ENCODE results near the gene PLCG2.
"Not testable (repeated sequence)": the region's sequence is repeated elsewhere in the genome, so short reads cannot be mapped to it uniquely, and the experiment has no call there.

PLCG2 gene

DNA sequence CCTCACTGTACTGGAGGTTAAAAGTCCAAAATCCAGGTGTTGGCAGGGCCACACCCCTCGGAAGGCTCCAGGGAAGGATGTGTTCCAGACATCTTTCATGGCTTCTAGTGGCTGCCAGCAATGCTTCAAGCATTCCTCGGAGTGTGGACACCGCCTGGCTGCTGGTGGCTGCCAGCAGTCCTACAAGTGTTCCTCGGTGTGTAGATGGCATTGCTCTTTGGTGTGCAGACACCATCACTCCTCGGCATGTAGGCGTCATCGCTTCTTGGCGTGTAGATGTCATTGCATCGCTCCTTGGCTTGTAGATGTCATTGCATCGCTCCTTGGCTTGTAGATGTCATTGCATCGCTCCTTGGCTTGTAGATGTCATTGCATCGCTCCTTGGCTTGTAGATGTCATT, 98.4 kb downstream of the PLCG2 start:
- DNase-seq (ENCODE audit: low read depth in 2 of 2): not testable (repeated sequence)

DNA sequence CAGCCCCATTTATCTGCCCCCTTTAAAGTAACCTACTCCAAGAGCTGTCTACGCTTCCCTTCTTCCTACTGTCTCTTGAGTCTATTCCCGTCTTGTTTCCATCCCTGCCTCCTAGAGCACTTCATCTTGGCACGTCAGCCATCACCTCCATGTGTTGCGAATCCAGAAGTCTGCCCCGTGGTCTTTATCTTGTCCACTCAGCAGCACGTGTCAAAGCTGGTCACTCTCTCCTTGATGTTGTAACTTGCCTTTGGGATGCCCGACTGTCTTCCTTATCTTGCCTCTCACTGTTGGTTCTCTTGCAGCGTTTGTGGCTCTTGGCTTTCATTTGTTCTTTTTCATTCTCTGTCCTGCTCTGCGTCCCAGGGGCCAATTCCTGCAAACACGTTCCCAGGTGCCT, 99.4 kb downstream of the PLCG2 start:
- DNase-seq (ENCODE audit: low read depth in 2 of 2): no peak

DNA sequence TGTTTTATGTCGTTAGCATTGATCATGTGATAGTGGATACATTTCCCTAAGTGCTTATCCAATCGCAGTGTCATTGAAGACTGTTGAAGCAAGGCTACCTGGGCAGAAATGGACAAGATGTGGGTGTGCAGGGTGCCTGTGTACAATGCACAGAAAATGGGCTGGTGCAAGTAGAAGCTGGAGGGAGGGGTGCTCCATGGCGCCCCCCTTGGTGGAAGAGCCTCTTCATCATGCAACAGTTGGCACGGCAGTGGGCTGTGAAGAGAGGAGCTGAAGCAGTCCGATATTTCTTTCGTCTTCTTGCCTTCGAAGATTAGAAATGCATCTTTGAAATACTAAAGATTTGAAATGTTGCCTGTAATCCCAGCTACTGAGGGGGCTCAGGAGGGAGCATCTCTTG, 100.5 kb downstream of the PLCG2 start:
- DNase-seq (ENCODE audit: low read depth in 2 of 2): no peak

DNA sequence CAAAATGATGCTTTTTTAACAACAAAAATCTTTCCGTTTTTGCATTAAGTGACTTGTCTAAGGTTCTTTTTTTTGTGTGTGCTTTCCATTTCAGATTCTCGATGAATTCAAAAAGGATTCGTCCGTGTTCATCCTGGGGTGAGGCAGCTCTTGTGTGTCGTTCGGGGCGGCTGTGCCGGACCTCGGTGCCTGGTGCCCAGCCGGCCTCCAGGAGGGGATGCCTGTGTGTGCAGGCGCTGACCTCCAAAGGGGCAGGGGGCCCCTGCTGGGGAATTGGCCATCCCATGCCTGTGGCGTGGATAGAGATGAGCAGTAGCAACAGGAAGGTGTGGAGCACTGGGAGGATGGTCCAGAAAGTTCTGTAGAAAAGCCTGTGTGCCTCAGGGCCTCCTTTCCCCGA, 101.7 kb downstream of the PLCG2 start:
- DNase-seq (ENCODE audit: low read depth in 2 of 2): no peak

DNA sequence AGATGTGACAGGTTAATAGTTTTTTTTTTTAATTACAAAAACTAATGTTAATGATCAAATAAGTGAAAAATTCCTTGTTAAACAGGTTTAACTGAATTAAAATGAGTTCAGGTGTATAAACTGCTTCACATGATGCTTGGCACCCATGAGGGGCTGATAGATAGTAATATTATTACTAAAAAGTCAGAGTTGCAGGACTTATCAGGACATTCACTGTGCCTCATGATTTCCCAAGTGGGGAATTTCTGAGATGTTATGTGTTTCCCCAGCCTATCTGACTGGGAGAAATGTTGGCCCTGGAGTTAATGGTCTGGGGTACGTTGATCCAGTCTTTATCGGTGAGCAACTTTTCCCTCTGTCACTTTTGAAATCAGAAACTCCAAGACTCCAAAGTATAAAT, 102.1 kb downstream of the PLCG2 start:
- DNase-seq (ENCODE audit: low read depth in 2 of 2): no peak

DNA sequence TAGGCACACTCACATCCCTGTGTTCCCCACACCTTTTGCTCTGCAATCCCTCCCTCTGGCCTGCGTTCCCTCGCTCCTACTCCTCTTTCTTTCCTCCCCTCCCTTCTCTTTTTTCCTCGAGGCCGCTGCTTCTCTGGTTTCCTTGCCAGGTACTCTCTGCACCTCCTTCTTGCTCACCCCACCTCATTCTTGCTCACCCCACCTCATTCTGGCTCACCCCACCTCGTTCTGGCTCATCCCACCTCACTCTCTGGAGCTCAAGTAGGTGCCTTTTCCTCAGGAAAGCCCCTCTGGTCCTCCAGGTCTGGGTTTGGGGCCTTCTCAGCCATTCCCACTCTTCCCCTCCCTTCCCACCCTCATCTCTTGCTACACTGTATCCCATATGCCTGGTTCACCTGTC, 103.5 kb downstream of the PLCG2 start:
- no peak for DNase-seq (ENCODE audit: low read depth in 2 of 2)

DNA sequence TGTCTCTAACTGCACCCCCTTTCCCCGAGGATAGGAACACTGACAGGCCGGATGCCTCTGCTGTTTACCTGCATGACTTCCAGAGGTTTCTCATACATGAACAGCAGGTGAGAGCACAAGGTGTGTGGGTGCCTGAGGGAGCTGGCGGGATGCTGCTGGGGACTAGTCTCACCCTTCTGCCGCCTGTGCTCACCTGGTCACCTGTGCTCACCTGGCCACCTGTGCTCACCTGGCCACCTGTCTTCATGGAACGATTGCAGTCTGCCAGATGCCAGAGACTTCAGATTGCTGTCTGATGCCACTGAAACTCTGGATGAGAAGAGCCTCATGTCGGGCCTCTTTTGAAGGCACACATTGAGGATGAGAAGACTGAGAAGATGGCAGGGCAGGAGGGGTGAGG, 104.1 kb downstream of the PLCG2 start:
- DNase-seq (ENCODE audit: low read depth in 2 of 2): no peak

DNA sequence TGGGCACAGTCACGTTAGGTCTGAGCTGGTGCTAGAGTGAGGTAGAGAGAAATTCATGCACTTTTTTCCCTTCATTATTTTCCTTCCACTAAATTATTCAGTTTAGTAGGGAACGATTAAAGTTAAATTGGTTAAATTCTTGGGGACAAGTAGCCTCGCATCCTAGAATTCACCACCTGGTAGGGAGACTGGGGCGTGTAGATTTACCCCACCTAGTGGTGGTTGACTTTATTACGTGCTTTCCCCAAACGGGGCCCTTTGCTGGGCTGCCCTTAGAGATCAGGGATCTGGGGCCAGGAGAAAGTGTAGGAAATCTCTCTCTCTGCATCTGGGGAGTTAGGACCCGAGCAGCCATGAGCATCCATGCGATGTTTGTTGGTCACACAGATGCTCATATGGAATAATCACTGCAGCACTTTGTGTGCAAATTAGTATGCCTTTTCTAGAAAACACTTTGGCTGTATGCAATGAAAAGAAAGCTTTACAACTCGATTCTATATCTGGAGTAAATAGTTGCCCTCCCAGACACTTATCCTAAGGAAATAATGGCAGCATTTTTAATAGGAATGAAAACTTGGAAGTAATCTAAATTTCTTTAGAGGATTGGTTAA, 107.0 kb downstream of the PLCG2 start:
- no peak for DNase-seq (ENCODE audit: low read depth in 2 of 2)

DNA sequence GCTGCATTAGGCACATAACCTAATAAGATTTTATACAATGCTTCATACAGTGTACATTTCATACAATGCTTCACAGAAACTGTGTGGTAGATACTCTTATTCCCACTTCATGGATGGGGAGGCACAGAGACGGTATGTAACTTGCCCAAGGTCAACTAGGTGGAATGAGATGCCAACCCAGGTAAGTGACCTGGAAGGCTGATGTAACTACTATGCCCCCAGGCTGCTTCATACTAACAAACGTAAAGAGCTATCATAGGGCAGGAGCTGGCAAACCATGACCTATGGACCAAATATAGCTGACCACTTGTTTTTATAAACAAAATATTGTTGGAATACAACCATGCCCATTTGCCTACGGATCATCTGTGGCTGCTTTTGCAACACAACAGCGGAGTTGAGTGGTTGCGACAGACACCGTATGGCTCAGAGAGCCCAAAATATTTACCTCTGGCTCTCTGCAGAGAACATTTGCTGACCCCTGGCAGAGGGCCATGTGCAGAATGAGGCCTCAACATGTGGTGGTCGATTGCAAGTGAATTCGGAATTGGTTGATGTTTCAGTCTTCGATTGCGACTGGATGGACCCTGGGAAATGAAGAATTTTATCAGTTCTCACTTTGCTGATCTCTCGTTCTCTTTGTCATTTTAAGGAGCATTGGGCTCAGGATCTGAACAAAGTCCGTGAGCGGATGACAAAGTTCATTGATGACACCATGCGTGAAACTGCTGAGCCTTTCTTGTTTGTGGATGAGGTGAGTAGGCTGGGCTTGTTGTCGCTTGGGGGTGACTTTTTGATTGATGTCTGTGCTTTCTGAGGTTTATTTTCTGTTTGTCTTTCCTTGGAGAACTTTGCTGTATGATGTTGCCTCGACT, 109.7 kb downstream of the PLCG2 start:
- DNase-seq (ENCODE audit: low read depth in 2 of 2): no peak

DNA sequence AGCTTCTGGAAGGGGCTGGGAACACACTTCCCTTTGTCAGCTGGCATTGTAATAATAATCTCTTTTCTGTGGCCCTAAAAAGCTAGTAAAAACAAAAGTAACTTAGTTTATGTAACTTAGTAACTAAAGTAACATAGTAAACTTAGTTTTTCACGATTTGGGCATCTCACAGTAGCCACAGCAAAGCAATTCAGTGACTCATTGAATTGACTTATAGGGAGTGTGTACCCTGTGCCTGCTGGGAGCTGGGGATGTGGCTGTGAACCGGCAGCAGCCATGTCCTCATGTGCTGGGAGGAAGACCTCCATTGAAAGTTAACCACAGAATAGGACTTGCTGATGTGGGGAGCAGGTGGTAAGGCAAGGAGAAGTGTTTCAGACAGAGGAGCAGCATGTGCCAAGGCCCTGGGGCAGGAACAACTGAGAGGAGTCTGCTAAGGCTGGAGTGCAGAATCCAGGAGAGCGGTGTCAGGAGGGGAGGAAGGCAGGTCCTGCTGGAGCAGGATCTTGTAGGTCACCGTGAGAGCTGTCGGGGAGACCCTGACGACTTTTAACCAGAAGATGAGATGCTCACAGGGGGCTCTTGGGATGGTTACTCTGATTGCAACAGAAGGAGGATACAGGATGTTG, 112.8 kb downstream of the PLCG2 start:
- DNase-seq (ENCODE audit: low read depth in 2 of 2): no peak

DNA sequence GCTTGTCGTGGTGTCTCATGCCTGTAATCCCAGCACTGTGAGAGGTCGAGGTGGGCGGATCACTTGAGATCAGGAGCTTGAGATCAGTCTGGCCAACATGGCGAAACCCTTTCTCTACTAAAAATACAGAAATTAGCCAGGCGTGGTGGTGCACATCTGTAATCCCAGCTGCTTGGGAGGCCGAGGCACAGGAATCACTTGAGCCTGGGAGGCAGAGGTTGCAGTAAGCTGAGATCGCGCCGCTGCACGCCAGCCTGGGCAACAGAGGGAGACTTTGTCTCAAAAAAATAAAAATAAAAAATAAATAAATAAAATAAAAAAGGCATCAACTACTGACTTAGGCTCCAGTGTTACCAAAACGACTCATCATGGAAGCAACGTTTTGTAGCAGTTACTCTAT, 115.5 kb downstream of the PLCG2 start:
- no peak for DNase-seq (ENCODE audit: low read depth in 2 of 2)

DNA sequence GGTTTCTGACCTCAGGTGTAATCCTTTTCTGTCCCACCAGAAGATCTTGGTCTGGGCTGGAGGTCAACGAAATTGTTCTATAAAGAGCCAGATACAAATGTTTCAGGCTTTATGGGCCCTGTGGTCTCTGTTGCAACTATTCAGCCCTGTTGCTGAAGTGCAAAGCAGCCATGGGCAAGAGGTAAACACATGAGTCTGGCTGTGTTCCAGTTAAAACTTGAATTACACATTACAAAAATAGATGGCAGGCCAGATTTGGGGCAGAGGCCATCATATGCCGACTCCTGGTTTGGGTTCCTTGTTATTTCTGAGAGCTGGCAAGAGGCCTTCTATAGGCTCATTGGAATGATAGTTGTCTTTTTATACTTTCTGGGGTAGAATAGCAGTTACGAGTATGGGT, 117.8 kb downstream of the PLCG2 start:
- no peak for DNase-seq (ENCODE audit: low read depth in 2 of 2)

DNA sequence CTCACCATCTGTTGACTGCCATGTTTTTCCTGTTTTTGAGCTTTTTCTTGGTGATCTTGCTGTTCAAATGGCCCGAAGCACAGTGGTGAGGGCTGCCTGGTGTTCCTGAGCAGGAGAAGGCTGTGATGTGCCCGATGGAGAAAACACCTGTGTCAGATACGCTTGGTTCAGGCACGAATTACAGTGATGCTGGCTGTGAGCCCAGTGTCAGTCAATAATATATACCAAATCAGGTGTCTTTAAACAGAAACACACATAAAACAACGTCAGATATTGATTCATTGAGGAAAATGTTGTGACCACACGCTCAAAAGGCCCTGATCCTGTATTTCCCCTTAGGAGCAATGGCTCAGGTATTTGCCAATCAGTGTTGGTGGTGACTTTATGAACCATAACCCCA, 120.5 kb downstream of the PLCG2 start:
- no peak for DNase-seq (ENCODE audit: low read depth in 2 of 2)

DNA sequence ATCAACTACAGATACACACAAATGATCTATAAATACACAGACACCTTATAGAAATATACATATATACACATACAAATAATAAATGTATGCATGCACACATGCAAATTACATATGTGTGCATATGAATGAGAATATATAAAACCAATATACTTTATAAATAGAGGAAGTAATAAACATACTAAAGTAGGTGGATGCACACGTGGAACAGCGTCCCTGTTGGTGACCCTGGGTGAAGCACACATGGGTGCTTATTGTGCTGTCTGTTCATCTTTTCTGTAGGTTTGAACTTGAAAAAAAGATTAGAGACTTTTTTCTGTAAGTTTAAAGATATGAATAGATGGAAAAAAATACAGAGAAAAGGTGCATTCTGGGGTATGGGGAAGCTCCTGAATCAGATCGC, 120.9 kb downstream of the PLCG2 start:
- no peak for DNase-seq (ENCODE audit: low read depth in 2 of 2)

DNA sequence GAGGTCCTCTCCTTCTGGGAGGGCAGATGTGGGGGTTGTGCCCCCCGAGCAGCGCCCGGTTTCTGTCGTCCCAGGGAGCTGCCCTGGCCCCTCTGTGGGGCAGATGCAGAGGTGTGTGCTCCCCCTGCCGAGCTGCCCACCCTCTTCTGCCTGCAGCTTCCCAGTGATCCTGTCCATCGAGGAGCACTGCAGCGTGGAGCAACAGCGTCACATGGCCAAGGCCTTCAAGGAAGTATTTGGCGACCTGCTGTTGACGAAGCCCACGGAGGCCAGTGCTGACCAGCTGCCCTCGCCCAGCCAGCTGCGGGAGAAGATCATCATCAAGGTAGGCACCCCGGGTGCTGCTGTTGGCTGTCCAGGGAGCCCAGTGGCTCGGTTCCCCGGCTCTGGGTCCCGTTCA, 121.4 kb downstream of the PLCG2 start:
- no peak for DNase-seq (ENCODE audit: low read depth in 2 of 2)

DNA sequence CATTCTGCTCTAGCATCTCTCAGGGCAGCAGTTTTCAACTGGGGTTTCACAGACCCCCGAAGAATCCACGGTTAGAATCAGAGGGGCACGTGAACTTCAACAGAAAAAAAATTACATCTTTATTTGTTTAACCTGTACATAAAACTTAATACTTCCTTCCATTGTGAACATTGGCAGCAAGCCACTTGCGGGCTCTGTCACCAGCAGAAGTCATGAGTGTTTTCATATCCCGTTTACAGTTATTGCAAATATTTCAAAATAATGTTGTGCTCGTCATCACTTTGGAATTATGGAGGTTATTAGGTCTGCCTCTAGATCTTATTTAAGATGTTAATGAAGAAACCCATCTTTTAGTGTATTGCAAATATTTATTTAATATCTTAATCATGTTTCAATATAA, 122.4 kb downstream of the PLCG2 start:
- DNase-seq (ENCODE audit: low read depth in 2 of 2): no peak

DNA sequence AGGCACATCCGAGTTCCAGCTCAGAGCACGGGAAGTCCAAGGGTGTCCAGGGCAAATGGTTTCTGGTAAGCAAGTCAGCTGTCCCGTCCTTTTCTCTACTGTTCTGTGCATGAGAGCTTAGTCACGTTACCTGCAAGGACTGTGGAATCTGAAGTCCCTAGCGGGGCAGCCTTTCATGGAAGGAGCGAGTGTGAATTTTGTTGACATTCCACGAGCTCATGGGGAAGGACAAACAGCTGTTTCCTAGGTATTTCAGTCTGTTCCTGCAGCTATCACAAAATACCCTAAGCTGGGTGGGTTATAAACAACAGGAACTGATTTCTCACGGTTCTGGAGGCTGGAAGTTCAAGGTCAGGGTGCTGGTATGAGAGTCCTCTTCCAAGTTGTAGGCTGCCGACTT, 122.9 kb downstream of the PLCG2 start:
- no peak for DNase-seq (ENCODE audit: low read depth in 2 of 2)

DNA sequence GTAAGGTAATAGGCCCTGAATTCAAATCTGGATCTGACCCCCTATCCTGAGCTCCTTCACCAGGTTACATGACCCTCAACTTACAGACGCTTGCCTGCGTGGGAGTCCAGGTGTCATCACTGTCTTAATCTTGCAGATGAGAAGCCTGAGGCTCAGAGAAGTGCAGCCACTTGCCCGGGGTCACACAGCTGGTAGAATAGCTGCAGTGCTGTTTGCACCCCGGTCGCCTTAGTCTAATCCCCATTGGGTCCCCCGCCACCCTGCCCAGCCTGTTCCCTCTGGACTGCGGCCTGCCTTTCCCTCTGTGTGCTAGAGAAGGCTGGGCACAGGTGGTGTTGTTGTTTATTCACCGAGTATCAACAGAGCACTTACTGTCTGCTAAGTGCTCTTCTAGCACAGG, 125.2 kb downstream of the PLCG2 start:
- DNase-seq (ENCODE audit: low read depth in 2 of 2): no peak

DNA sequence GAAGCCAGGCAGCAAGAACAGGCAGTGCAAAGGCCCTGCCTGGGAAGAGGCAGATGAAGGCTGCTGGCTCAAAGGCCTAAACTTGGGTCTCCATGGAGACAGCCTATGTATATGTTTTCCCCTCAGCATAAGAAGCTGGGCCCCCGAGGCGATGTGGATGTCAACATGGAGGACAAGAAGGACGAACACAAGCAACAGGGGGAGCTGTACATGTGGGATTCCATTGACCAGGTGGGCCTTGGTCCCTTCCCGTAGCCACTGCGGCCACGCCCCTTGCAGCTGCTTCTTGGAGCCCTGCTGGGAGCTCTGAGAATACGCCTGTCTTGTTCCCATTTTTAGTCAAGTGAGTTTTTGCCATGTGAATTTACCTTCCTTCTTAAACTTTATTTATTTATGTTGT, 126.2 kb downstream of the PLCG2 start:
- no peak for DNase-seq (ENCODE audit: low read depth in 2 of 2)

DNA sequence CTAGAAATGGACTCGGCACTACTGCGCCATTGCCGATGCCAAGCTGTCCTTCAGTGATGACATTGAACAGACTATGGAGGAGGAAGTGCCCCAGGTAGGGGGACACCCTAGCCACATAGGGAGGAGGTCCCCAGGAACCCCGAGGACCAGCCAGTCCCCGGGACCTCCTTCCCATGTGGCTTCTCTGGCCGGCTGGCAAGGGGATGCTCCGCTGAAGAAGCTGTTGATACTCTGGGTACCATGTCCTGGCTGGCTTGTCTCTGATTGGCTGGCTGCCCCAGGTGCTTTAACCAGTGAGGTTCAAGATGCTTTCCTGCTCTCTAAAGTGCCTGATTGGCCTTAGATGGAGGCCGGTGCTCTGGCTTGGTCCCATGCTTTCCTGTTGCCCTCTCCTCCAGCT, 128.6 kb downstream of the PLCG2 start:
- no peak for DNase-seq (ENCODE audit: low read depth in 2 of 2)

DNA sequence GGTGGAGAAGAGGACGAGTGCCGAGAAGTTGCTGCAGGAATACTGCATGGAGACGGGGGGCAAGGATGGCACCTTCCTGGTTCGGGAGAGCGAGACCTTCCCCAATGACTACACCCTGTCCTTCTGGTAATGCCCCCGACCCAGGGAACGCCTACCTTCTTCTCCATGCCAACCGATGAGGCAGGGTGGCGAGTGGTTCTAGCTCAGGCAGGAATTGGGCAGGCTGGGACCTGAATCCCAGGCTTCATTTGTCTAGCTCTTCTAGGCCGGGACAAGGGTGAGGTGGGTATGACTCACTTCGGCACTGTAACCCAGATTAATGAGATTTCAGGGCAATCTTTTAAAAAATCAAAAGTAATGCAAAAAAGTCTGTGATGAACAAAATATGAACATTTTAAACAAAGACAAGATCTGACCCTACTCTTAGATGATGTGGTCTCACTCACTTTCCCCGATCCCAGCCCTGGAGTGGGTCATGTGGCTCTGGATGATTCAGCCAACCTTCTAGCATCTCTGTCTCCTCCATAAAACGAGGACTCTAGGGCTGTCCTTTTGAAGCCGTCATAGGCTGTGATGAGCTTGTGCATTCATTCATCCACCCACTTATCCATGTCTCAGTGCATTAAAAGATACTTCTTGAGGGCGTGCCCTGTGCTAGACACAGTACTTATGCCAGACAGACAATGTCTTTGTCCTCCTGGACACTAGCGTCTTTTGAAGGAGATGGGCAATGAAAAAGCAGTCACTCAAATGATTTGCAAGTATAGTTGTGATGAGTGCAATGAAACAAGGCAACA, 129.6 kb downstream of the PLCG2 start:
- no peak for DNase-seq (ENCODE audit: low read depth in 2 of 2)

DNA sequence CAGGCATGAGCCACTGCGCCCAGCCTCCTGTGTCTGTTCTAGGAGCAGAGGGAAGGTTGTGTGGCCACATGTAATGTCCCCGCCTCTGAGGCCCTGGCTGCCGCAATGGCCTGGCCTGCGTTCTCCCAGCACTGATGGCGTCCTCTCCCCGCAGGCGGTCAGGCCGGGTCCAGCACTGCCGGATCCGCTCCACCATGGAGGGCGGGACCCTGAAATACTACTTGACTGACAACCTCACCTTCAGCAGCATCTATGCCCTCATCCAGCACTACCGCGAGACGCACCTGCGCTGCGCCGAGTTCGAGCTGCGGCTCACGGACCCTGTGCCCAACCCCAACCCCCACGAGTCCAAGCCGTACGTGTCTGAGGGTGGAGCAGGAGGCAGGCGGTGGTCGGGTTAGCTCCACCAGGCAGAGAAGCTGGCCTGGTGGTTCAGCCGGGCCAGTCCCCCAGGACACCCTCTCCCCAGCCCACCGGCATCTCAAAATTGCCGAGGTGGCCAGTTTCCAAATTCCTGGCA, 131.3 kb downstream of the PLCG2 start:
- DNase-seq (ENCODE audit: low read depth in 2 of 2): no peak

Measured in stimulated activated CD8-positive, alpha-beta memory T cell treated with anti-CD3 and anti-CD28 coated beads, Interleukin-15, amount 100 ng/mL, for 4 hours (primary cell).